K562 (cell line): ENCODE results near the gene NDUFB7. TPM values are rescaled to one million over a fixed set of nuclear protein-coding genes. Genes with fewer than 3 reads are reported as not detected.
A peak's percentile ranks its signal among the peaks of the same experiment; 100 is the strongest.

ENCODE experiments used
- ARID2 ChIP-seq: fragments of 450-650 bp; IDR thresholded peaks from 2 replicates; pipeline ENCODE4 v1.6.1; 2017; ENCODE audit warnings: antibody characterized with exemption, mild to moderate bottlenecking
- ASH1L ChIP-seq: fragments of 450-650 bp; IDR thresholded peaks from 2 replicates; pipeline ENCODE4 v1.6.1; 2018; ENCODE audit warnings: borderline replicate concordance, mild to moderate bottlenecking, low read depth; ENCODE audit not compliant: partially characterized antibody
- BCOR ChIP-seq: fragments of 450-650 bp; IDR thresholded peaks from 2 replicates; pipeline ENCODE4 v1.6.1; 2016
- BRD4 ChIP-seq: fragments of 200-600 bp; sonication (generic); IDR thresholded peaks from 2 replicates; pipeline ENCODE4 v1.6.1; 2017; ENCODE audit warnings: inconsistent platforms
- BRF2 ChIP-seq: IDR thresholded peaks from 3 replicates; pipeline ENCODE4 v1.6.1; 2011; ENCODE audit warnings: borderline replicate concordance, mild to moderate bottlenecking; ENCODE audit not compliant: insufficient read length, insufficient read depth
- CSDE1 ChIP-seq, 2 experiments: fragments of 450-650 bp; IDR thresholded peaks; 2 replicates each; pipeline ENCODE4 v1.6.1; 2016; ENCODE audit warnings: mild to moderate bottlenecking in 1 of 2
- DACH1 ChIP-seq: fragments of 450-650 bp; IDR thresholded peaks from 2 replicates; pipeline ENCODE4 v1.6.1; 2018; ENCODE audit not compliant: partially characterized antibody
- DDX20 ChIP-seq: fragments of 450-650 bp; IDR thresholded peaks from 2 replicates; pipeline ENCODE4 v1.6.1; 2016; ENCODE audit warnings: missing genetic modification characterization, low read depth, mild to moderate bottlenecking, missing compliant biosample characterization, moderate library complexity
- DPF2 ChIP-seq: fragments of 450-650 bp; IDR thresholded peaks from 2 replicates; pipeline ENCODE4 v1.6.1; 2016
- FIP1L1 ChIP-seq: fragments of 200-400 bp; formaldehyde crosslinking; IDR thresholded peaks from 2 replicates; pipeline ENCODE4 v1.6.1; 2018; ENCODE audit warnings: mild to moderate bottlenecking, low read depth, low read length; ENCODE audit not compliant: poor library complexity, severe bottlenecking
- FOXO4 ChIP-seq: fragments of 450-650 bp; formaldehyde crosslinking; IDR thresholded peaks from 2 replicates; pipeline ENCODE4 v1.4.0; 2020; ENCODE audit warnings: mild to moderate bottlenecking, moderate library complexity
- GTF2F1 ChIP-seq: IDR thresholded peaks from 2 replicates; pipeline ENCODE4 v1.6.1; 2011; ENCODE audit warnings: low read depth, low read length, improper control_type of control experiment
- HNRNPK ChIP-seq: fragments of 200-400 bp; formaldehyde crosslinking; IDR thresholded peaks from one replicate; pipeline ENCODE4 v1.6.1; 2018; ENCODE audit warnings: mild to moderate bottlenecking, low read depth, low read length; ENCODE audit not compliant: poor library complexity, severe bottlenecking
- JUNB ChIP-seq: fragments of 450-650 bp; formaldehyde crosslinking; conservative IDR thresholded peaks from 2 replicates; pipeline ENCODE4 v1.4.0; 2020; ENCODE audit warnings: mild to moderate bottlenecking
- KLF13 ChIP-seq: fragments of 450-650 bp; IDR thresholded peaks from 2 replicates; pipeline ENCODE4 v1.6.1; 2016; ENCODE audit warnings: missing genetic modification characterization, low read depth, mild to moderate bottlenecking, missing compliant biosample characterization, moderate library complexity, borderline replicate concordance
- NR2C2 ChIP-seq, 2 experiments: fragments of 200-800 bp in 1 of 2; sonication (Bioruptor generic) in 1 of 2; sonication (generic) in 1 of 2; formaldehyde crosslinking in 1 of 2; IDR thresholded peaks; 2 replicates each; pipeline versions ENCODE4 v1.6.1 to v1.8.0; 2016 to 2022; ENCODE audit warnings: mild to moderate bottlenecking in 1 of 2, missing compliant biosample characterization in 1 of 2, missing genetic modification characterization in 1 of 2, missing genetic modification reagents in 1 of 2
- NRF1 ChIP-seq, 2 experiments: fragments of 450-650 bp; IDR thresholded peaks in 1 of 2; conservative IDR thresholded peaks in 1 of 2; 2 replicates each; pipeline ENCODE4 v1.6.1; 2014; ENCODE audit warnings: mild to moderate bottlenecking in 2 of 2
- NUFIP1 ChIP-seq: fragments of 450-650 bp; IDR thresholded peaks from 2 replicates; pipeline ENCODE4 v1.6.1; 2018; ENCODE audit not compliant: partially characterized antibody
- OTX1 ChIP-seq: fragments of 450-650 bp; formaldehyde crosslinking; IDR thresholded peaks from 2 replicates; pipeline ENCODE4 v1.4.0; 2022; ENCODE audit warnings: mild to moderate bottlenecking
- RHOXF2B ChIP-seq: fragments of 250-450 bp; sonication (Bioruptor Pico); conservative IDR thresholded peaks from 2 replicates; pipeline ENCODE4 v1.5.1; 2021
- TRIM28 ChIP-seq: fragments of 450-650 bp; IDR thresholded peaks from 2 replicates; pipeline ENCODE4 v1.6.1; 2017
- ZBTB17 ChIP-seq: fragments of 450-650 bp; formaldehyde crosslinking; IDR thresholded peaks from 2 replicates; pipeline ENCODE4 v1.4.0; 2020; ENCODE audit warnings: mild to moderate bottlenecking
- ZC3H11A ChIP-seq: IDR thresholded peaks from 2 replicates; pipeline ENCODE4 v1.6.1; 2012; ENCODE audit warnings: low read depth, low read length, improper control_type of control experiment
- ZNF224 ChIP-seq: sonication (generic); formaldehyde crosslinking; IDR thresholded peaks from 2 replicates; pipeline ENCODE4 v1.8.0; 2022; ENCODE audit warnings: mild to moderate bottlenecking, missing genetic modification reagents
- ZNF436 ChIP-seq: fragments of 250-450, 450-650 bp; sonication (Bioruptor Pico); formaldehyde crosslinking; IDR thresholded peaks from 2 replicates; pipeline ENCODE4 v1.7.0; 2020; ENCODE audit warnings: mild to moderate bottlenecking
- ZZZ3 ChIP-seq: fragments of 450-650 bp; IDR thresholded peaks from 2 replicates; pipeline ENCODE4 v1.6.1; 2016; ENCODE audit warnings: antibody characterized with exemption, mild to moderate bottlenecking, moderate library complexity
- polyA plus RNA-seq, 8 experiments: library from polyadenylated mRNA; depleted of rRNA in 4 of 8; stranded (reverse) in 5 of 8; unstranded in 3 of 8; fragments of >200 nt; fragmentation: Nextera tagmentation in 2 of 8; fragmentation: Illumina TruSeq in 1 of 8; extraction: Ambion mirVana in 2 of 8; extraction: Trizol in 1 of 8; gene quantifications; 2 replicates each; pipeline versions ENCODE4 v1.2.1 to v1.2.3, GENCODE V29; 2011 to 2014; ENCODE audit warnings: inconsistent platforms in 1 of 8, missing spikeins in 1 of 8
- total RNA-seq, 7 experiments: library from RNA; depleted of rRNA in 6 of 7; stranded (reverse); fragments of >200 nt in 6 of 7; fragmentation: Illumina TruSeq in 2 of 7; extraction: Trizol in 2 of 7; gene quantifications; 2 replicates each; pipeline versions ENCODE4 v1.2.1 to v1.2.3, GENCODE V29; 2011 to 2021; ENCODE audit warnings: low replicate concordance in 1 of 7
- TF ChIP-seq, protein P1 (sequence below): sonication (generic); formaldehyde crosslinking; IDR thresholded peaks from 2 replicates; pipeline ENCODE4 v1.8.1; 2023; ENCODE audit warnings: mild to moderate bottlenecking, missing genetic modification reagents, moderate library complexity

NDUFB7 gene
- total and polyA plus RNA-seq, 9 of the 15 experiments (the other 6 are each of a cell fraction or from before 2014, with no cell fraction given) = 14.9 to 842 (median 137) TPM

DNA sequence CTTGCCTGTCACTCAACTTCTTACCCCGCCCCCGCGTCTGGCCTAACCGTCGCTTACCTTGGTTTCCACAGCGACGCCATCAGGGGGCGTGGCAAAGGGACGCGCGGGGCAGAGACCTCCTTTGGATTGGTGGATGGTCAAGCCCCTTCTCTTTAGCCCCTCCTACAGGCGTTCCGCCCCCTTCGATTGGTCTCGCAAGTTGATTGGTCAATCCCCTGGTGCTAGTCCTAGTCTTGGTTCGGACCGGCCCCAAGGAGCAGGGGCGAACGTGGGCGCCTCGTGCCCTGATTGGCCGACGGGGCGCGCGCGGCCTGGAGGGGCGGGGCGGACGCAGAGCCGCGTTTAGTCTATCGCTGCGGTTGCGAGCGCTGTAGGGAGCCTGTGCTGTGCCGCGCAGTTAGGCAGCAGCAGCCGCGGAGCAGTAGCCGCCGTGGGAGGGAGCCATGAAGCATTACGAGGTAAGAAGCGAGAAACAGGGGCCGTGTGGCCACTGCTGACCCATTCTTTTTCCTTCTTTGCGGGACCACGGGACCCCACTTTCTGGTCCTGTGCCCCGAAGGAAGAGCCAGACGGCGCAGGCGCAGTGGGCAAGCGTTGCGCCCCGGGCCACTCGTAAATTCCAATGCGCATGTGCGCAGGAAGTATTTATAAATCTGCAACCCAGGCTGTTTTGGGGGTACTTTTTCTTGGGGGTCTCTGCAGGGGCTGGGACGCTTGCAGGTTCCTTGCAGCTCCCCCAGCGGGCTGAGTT lies 42.4 kb downstream of the NDUFB7 start, which contains the start of gene TECR (continued):
- TF ChIP-seq FOXO4 (no peak), GTF2F1 (peak; percentile 34; the same call in 1 of the 2 replicates), DPF2 (no peak), BRF2 (no peak), ARID2 (no peak), KLF13 (tag) (peak; percentile 17; the same call in 1 of the 2 replicates), FIP1L1 (peak; percentile 52), NRF1 (conservative IDR thresholded peaks at IDR 0.05 in 1 of 2, IDR thresholded peaks at IDR 0.05 in 1 of 2) (peak; percentile 98), NR2C2 (CRISPR knock-in tag; IDR thresholded peaks at IDR 0.05) (0 out of 2 replicates have a peak, but pooled peaks have one; percentile 31), NR2C2 (tag; IDR thresholded peaks at IDR 0.05) (no peak), RHOXF2B (no peak), HNRNPK (no peak), NUFIP1 (no peak), DDX20 (tag) (no peak), ZC3H11A (no peak), CSDE1 (IDR thresholded peaks at IDR 0.05) (no peak), ASH1L (no peak), OTX1 (CRISPR knock-in tag) (no peak), ZNF436 (CRISPR knock-in tag) (no peak), TRIM28 (no peak), ZZZ3 (no peak), ZBTB17 (CRISPR knock-in tag) (no peak), JUNB (CRISPR knock-in tag) (no peak), ZNF224 (CRISPR knock-in tag) (no peak), BRD4 (no peak), BCOR (0 out of 2 replicates have a peak, but pooled peaks have one; percentile 9), DACH1 (no peak)
- TF ChIP-seq, protein P1, sequence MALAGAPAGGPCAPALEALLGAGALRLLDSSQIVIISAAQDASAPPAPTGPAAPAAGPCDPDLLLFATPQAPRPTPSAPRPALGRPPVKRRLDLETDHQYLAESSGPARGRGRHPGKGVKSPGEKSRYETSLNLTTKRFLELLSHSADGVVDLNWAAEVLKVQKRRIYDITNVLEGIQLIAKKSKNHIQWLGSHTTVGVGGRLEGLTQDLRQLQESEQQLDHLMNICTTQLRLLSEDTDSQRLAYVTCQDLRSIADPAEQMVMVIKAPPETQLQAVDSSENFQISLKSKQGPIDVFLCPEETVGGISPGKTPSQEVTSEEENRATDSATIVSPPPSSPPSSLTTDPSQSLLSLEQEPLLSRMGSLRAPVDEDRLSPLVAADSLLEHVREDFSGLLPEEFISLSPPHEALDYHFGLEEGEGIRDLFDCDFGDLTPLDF (CRISPR knock-in tag) = no peak
